Gastroesophageal sphincter (tissue), 4 donors: ENCODE results near the gene CDIP1. TPM values are rescaled to one million over a fixed set of nuclear protein-coding genes. Genes with fewer than 3 reads are reported as not detected.

Source experiments
- ATAC-seq: fragments of 150-250 bp; one replicate; pipeline ENCODE4 v1.9.1; 2016; ENCODE audit warnings: mild to moderate bottlenecking, moderate library complexity
- H3K27ac ChIP-seq, 4 donors: fragments of 200-600 bp; sonication (generic) in 3 of 4; 1 replicate in 3 of 4; 2 replicates in 1 of 4; pipeline ENCODE4 v1.5.1; 2016 to 2019
- H3K27me3 ChIP-seq: fragments of 200-600 bp; sonication (generic); one replicate; pipeline ENCODE4 v1.5.1; 2019
- H3K36me3 ChIP-seq, 2 donors: fragments of 200-600 bp; sonication (generic); one replicate each; pipeline ENCODE4 v1.5.1; 2019; ENCODE audit warnings: control low read depth in 1 of 2
- H3K4me1 ChIP-seq, 3 donors: fragments of 200-600 bp; sonication (generic); 1 replicate in 2 of 3; 2 replicates in 1 of 3; pipeline ENCODE4 v1.5.1; 2016 to 2019; ENCODE audit warnings: control low read depth in 2 of 3
- H3K4me3 ChIP-seq, 2 donors: fragments of 200-600 bp; sonication (generic); one replicate each; pipeline ENCODE4 v1.5.1; 2019; ENCODE audit warnings: mild to moderate bottlenecking in 1 of 2, moderate library complexity in 1 of 2
- H3K9me3 ChIP-seq, 3 donors: fragments of 200-600 bp; sonication (generic); one replicate each; pipeline ENCODE4 v1.5.1; 2017 to 2019; ENCODE audit warnings: control low read depth in 2 of 3
- EP300 ChIP-seq: sonication (generic); formaldehyde crosslinking; IDR thresholded peaks from one replicate; pipeline ENCODE4 v1.6.1; 2017; ENCODE audit warnings: antibody characterized with exemption, mild to moderate bottlenecking
- POLR2A ChIP-seq, 2 donors: fragments of 450-650 bp; IDR thresholded peaks; one replicate each; pipeline ENCODE4 v1.6.1; 2017; ENCODE audit warnings: antibody characterized with exemption in 2 of 2, mild to moderate bottlenecking in 2 of 2, moderate library complexity in 1 of 2
- POLR2AphosphoS5 ChIP-seq: sonication (generic); formaldehyde crosslinking; IDR thresholded peaks from one replicate; pipeline ENCODE4 v1.6.1; 2017; ENCODE audit warnings: antibody characterized with exemption
- WGBS, 2 donors: methylation state at CpG; one replicate each; pipeline ENCODE4 v1.1.5; 2018; ENCODE audit warnings: low coverage in 1 of 2; 5-methylcytosine and 5-hydroxymethylcytosine counted together
- total RNA-seq, 4 donors: library from RNA; depleted of rRNA; stranded (reverse); fragments of >200 nt; gene quantifications; one replicate each; pipeline ENCODE4 v1.1.0, GENCODE V29; 2016
- TF ChIP-seq, protein P1 (sequence below), 4 experiments: fragments of 200-600 bp in 2 of 4; fragments of 450-650 bp in 2 of 4; sonication (generic) in 1 of 4; IDR thresholded peaks; one replicate each; pipeline ENCODE4 v1.5.1; 2017 to 2019; ENCODE audit warnings: antibody characterized with exemption in 4 of 4, mild to moderate bottlenecking in 2 of 4, moderate library complexity in 2 of 4

Gene CDIP1
- total RNA-seq, 4 donors from 2014 or later, result 13.2 to 31.5 (median 18.7) TPM

DNA sequence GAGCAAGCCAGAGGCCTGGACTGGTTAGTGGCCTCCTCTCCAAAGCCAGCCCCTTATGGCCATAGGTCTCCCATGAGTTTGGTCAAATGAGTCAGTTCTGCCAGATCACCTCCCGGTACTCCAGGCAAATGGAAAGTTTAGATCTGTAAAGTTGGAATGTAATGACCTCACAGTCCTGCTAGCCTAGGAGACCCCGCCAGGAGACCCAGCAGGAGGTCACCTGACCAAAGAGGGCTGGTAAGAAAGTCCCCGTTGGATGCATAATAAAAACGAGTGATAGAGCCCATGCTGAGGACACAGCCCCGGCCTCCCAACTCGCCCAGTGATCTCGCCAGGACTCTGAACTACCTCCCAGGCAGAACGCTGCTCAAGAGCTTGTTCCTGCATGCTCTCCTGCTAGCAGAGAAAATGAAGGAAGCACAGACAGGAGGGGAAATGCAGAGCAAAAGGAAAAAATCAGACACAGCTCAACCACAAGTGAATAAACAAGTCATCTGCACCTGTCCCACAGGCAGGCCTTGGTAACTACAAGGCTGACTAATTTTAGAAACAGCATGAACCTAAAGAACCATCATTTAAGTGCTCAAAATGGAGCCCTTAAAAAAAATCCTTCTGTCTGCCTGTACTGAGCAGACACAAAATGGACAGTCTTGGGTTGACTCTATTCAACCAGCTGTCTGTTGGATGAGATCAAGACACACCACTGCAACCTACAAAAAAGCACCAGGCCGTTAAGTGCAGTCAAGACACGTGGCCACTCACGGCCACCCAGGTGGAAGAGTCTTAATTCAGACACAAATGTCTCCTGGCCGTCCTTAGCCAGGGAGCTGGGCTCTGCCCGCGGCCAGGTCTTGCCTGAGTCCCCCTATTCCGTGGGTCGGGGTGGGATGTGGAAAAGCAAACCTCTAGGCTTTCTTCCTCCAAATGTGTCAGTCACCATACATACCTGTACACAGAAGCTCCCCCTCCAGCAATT, 9.2 kb downstream of the CDIP1 start:
- H3K9me3 ChIP-seq, result no peaks in the 10 kb centered on the region
- H3K36me3 ChIP-seq, result peaks cover 0 to 17% of the 10 kb centered on the region in 2 donors
- TF ChIP-seq POLR2A (IDR thresholded peaks at IDR 0.05), result no peak
- TF ChIP-seq POLR2AphosphoS5, result no peak
- TF ChIP-seq, protein P1, sequence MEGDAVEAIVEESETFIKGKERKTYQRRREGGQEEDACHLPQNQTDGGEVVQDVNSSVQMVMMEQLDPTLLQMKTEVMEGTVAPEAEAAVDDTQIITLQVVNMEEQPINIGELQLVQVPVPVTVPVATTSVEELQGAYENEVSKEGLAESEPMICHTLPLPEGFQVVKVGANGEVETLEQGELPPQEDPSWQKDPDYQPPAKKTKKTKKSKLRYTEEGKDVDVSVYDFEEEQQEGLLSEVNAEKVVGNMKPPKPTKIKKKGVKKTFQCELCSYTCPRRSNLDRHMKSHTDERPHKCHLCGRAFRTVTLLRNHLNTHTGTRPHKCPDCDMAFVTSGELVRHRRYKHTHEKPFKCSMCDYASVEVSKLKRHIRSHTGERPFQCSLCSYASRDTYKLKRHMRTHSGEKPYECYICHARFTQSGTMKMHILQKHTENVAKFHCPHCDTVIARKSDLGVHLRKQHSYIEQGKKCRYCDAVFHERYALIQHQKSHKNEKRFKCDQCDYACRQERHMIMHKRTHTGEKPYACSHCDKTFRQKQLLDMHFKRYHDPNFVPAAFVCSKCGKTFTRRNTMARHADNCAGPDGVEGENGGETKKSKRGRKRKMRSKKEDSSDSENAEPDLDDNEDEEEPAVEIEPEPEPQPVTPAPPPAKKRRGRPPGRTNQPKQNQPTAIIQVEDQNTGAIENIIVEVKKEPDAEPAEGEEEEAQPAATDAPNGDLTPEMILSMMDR (IDR thresholded peaks at IDR 0.05), result no peak
- H3K4me3 ChIP-seq, result no peak overlapping the region
- peaks cover 0 to 28% (median 0%) of the 10 kb centered on the region in 3 donors for H3K4me1 ChIP-seq
- WGBS, 2 donors, result 35 to 36% methylated on average over 10 to 13 of the region's 16 CpGs
- H3K27me3 ChIP-seq, result no peaks in the 10 kb centered on the region
- peak; percentile 40 for ATAC-seq
- H3K27ac ChIP-seq, result peak overlapping the region in 2 of 4 donors; percentile 34 to 43

DNA sequence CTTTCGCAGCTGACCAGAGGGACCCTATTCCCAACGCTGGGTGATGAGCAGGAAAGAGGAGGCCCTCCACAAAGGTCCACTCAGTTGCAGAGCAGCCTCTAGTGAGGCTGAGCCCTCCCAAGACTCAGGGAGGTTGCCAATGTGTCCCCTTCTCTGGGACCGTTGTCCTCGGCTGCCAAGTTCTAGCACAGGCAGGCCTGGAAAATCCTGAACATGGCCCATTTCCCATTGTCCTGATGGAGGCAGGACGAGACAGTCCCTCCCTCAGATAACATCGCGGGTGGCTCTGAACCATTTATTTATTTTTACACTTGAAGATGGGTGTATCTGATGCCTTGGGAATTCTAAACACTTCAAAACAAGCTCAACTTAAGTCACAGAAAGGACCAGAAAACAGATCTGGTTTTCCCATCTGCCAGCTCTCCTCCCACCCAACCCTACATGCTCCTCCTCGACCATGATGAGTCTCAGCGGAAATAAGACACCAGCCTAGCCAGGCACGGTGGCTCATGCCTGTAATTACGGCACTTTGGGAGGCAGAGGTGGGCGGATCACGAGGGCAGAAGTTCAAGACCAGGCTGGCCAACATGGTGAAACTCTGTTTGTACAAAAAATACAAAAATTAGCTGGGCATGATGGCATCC, 12.8 kb downstream of the CDIP1 start:
- H3K9me3 ChIP-seq, result no peaks in the 10 kb centered on the region
- ATAC-seq, result no peak
- peaks cover 0 to 20% of the 10 kb centered on the region in 2 donors for H3K36me3 ChIP-seq
- TF ChIP-seq EP300 (no peak), POLR2AphosphoS5 (no peak), POLR2A (IDR thresholded peaks at IDR 0.05) (no peak)
- TF ChIP-seq, protein P1 (IDR thresholded peaks at IDR 0.05), result no peak
- peaks cover 0 to 58% (median 7%) of the 10 kb centered on the region in 3 donors for H3K4me1 ChIP-seq
- no peak overlapping the region for H3K4me3 ChIP-seq
- H3K27me3 ChIP-seq, result no peaks in the 10 kb centered on the region
- no peak overlapping the region for H3K27ac ChIP-seq
- WGBS, 2 donors, result 60 to 79% methylated on average over 1 to 10 of the region's 13 CpGs

- no peak for ATAC-seq
- peaks cover 0 to 20% of the 10 kb centered on the region in 2 donors for H3K36me3 ChIP-seq
- H3K27ac ChIP-seq, result no peak overlapping the region
- no peaks in the 10 kb centered on the region for H3K27me3 ChIP-seq
- TF ChIP-seq POLR2AphosphoS5, result no peak
- TF ChIP-seq POLR2A (IDR thresholded peaks at IDR 0.05), result no peak
- TF ChIP-seq EP300, result no peak
- TF ChIP-seq, protein P1 (IDR thresholded peaks at IDR 0.05), result no peak
- no peaks in the 10 kb centered on the region for H3K9me3 ChIP-seq
- peaks cover 0 to 58% (median 7%) of the 10 kb centered on the region in 3 donors for H3K4me1 ChIP-seq
- no peak overlapping the region for H3K4me3 ChIP-seq
- 51% methylated on average over 6 of the region's 7 CpGs; no CpG with 5 or more reads in 1 of the 2 donors for WGBS, 2 donors
These were observed 13.5 kb downstream of the CDIP1 start for GRCh38 chr16:4525069-4525468.

DNA sequence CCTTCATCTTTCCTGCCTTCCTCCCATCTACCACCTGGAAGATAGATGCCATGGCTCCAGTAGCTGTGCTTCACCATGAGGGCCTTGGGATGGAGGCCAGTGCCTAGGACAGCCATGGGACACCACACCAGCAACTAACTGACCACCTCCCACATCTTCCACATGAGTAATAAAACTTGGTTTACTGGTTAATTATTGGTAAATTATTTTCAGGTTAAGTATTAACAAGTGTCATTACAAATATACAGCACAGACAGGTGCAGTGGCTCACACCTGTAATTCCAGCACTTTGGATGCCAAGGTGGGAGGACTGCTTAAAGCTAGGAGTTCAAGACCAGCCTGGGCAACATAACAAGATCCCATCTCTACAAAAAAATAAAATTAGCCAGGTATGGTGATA, 14.0 kb downstream of the CDIP1 start:
- no peaks in the 10 kb centered on the region for H3K9me3 ChIP-seq
- peaks cover 0 to 20% of the 10 kb centered on the region in 2 donors for H3K36me3 ChIP-seq
- peaks cover 0 to 55% (median 7%) of the 10 kb centered on the region in 3 donors for H3K4me1 ChIP-seq
- ATAC-seq, result no peak
- H3K27me3 ChIP-seq, result no peaks in the 10 kb centered on the region
- no peak overlapping the region for H3K4me3 ChIP-seq
- no peak overlapping the region for H3K27ac ChIP-seq
- no peak for TF ChIP-seq POLR2AphosphoS5
- TF ChIP-seq, protein P1 (IDR thresholded peaks at IDR 0.05), result no peak
- no peak for TF ChIP-seq POLR2A (IDR thresholded peaks at IDR 0.05)
- TF ChIP-seq EP300, result no peak
